Measurements from ENCODE around the gene ZFAND3. TPM values are rescaled to one million over a fixed set of nuclear protein-coding genes. Genes with fewer than 3 reads are reported as not detected.
A peak's percentile ranks its signal among the peaks of the same experiment; 100 is the strongest.

Gene ZFAND3
- total and polyA plus RNA-seq, 2 donors (not counting 1 experiment from before 2014, with no cell fraction given) = 13.5 to 58.3 TPM

DNA sequence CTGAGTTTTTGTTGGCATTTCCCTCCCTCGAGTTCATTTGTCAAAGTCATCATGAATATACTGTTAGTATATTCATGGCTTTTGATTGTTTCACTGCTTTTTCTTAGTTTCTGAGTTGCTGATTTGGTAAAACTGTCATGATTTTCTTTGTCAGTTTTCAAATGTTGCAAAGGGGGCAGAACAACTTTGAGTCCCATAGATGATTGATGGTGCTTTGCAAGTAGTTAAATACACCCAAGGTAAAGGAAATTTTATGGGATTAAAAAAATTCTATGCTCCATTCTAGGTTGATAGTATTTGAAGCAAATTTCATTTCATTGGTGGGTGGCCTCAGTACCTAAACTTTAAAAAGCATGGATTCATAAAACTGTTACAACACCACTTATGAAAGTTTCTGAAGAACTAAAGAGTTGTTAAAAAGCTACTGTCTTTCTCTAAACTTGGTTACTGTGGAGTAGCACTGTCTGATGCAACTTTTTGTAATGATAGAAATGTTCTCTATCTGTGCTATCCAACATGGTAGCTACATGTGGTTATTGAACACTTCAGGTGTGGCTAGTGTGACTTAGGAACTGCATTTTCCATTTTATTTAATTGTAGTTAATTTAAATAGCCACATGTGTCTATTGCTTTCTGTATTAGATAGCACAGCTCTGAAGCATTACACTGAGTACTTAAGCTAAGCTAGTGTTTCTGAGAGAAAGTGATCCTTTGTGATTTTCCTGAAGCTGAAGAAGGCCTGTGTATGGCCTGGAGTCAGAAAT lies 153.6 kb downstream of the ZFAND3 start:
- DNase-seq (no peak), ATAC-seq (ENCODE audit: low read depth) (no peak)
- Histone ChIP-seq H3K9ac (ENCODE audit: low read length) (no peak overlapping the region), H3K36me3 (replicated peaks in 1 of 2; ENCODE audit: control extremely low read depth in 1 of 2, control insufficient read depth in 1 of 2, extremely low read depth in 1 of 2, insufficient read depth in 2 of 2, low read length in 1 of 2) (peaks cover 0 to 3% of the 10 kb centered on the region in 2 experiments), H3K79me2 (ENCODE audit: control insufficient read depth, insufficient read depth, low read length) (peaks cover 77% of the 10 kb centered on the region), H4K20me1 (ENCODE audit: control insufficient read depth, insufficient read depth, low read length, poor library complexity, severe bottlenecking) (peaks cover 55% of the 10 kb centered on the region), H3K4me2 (replicated peaks; ENCODE audit: low read depth, low read length, poor library complexity, severe bottlenecking) (no peak overlapping the region), H3K9me3 (ENCODE audit: control extremely low read depth in 1 of 3, control insufficient read depth in 2 of 3, insufficient read depth in 1 of 3, low read length in 2 of 3) (peaks cover 5 to 27% (median 25%) of the 10 kb centered on the region in 3 donors), H3K4me3 (ENCODE audit: control extremely low read depth in 1 of 5, extremely low read depth in 1 of 5, insufficient read depth in 1 of 5, low read depth in 2 of 5, low read length in 4 of 5) (no peak overlapping the region), H3K27ac (ENCODE audit: low read length in 2 of 2) (peak overlapping the region in 1 of 2 donors; percentile 29), H3K4me1 (ENCODE audit: control insufficient read depth in 2 of 2, insufficient read depth in 2 of 2, low read length in 2 of 2) (peaks cover 0 to 15% of the 10 kb centered on the region in 2 donors), H3K27me3 (replicated peaks in 1 of 4; ENCODE audit: control extremely low read depth in 1 of 4, control insufficient read depth in 3 of 4, insufficient read depth in 4 of 4, low read length in 3 of 4) (no peaks in the 10 kb centered on the region), H2AFZ (ENCODE audit: insufficient read depth, low read depth, low read length, poor library complexity, severe bottlenecking) (no peak overlapping the region)
- TF ChIP-seq EZH2 (IDR thresholded peaks at IDR 0.05; ENCODE audit: borderline replicate concordance, insufficient read depth, low read depth, low read length, poor library complexity, severe bottlenecking) = no peak
- TF ChIP-seq, protein P1, sequence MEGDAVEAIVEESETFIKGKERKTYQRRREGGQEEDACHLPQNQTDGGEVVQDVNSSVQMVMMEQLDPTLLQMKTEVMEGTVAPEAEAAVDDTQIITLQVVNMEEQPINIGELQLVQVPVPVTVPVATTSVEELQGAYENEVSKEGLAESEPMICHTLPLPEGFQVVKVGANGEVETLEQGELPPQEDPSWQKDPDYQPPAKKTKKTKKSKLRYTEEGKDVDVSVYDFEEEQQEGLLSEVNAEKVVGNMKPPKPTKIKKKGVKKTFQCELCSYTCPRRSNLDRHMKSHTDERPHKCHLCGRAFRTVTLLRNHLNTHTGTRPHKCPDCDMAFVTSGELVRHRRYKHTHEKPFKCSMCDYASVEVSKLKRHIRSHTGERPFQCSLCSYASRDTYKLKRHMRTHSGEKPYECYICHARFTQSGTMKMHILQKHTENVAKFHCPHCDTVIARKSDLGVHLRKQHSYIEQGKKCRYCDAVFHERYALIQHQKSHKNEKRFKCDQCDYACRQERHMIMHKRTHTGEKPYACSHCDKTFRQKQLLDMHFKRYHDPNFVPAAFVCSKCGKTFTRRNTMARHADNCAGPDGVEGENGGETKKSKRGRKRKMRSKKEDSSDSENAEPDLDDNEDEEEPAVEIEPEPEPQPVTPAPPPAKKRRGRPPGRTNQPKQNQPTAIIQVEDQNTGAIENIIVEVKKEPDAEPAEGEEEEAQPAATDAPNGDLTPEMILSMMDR (IDR thresholded peaks at IDR 0.05) = no peak
- intact Hi-C loops (cut with micrococcal nuclease) = no loop called here
- Mint-ChIP-seq H3K9me3 (ENCODE audit: insufficient read depth) (peaks cover 3% of the 10 kb centered on the region), H3K27me3 (no peaks in the 10 kb centered on the region), H3K4me3 (no peak overlapping the region), H3K27ac (peak overlapping the region; percentile 67), H3K4me1 (peaks cover 41% of the 10 kb centered on the region)
- POLR2A ChIA-PET = no interaction called here
- WGBS (ENCODE audit: insufficient coverage) = no CpG with 5 or more reads among the region's 1 CpG
- CTCF ChIA-PET = interaction anchor here (0.9 kb wide), 1 partner anchor 10 kb away, joined by 4 read pairs; no protein-coding TSS in a partner anchor

DNA sequence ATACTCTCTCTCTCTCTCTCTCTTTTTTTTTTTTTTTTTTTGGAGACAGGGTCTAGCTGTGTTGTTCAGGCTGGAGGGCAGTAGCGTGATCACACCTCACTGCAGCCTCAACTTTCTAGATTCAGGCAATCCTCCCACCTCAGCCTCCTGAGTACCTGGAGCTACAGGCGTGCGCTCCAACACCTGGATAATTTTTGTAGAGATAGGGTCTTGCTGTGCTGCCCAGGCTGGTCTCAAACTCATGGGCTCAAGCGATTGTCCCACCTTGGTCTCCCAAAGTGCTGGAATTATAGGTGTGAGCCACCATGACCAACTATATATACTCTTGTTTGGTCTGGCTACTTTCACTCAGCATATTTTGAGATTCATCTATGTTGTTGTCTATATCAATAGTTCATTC lies 154.9 kb downstream of the ZFAND3 start:
- Histone ChIP-seq H3K9ac (ENCODE audit: low read length) (no peak overlapping the region), H3K9me3 (ENCODE audit: control extremely low read depth in 1 of 3, control insufficient read depth in 2 of 3, insufficient read depth in 1 of 3, low read length in 2 of 3) (peaks cover 5 to 27% (median 25%) of the 10 kb centered on the region in 3 donors), H3K4me1 (ENCODE audit: control insufficient read depth in 2 of 2, insufficient read depth in 2 of 2, low read length in 2 of 2) (peaks cover 0 to 21% of the 10 kb centered on the region in 2 donors), H4K20me1 (ENCODE audit: control insufficient read depth, insufficient read depth, low read length, poor library complexity, severe bottlenecking) (peaks cover 49% of the 10 kb centered on the region), H2AFZ (ENCODE audit: insufficient read depth, low read depth, low read length, poor library complexity, severe bottlenecking) (no peak overlapping the region), H3K4me3 (ENCODE audit: control extremely low read depth in 1 of 5, extremely low read depth in 1 of 5, insufficient read depth in 1 of 5, low read depth in 2 of 5, low read length in 4 of 5) (no peak overlapping the region), H3K27me3 (replicated peaks in 1 of 4; ENCODE audit: control extremely low read depth in 1 of 4, control insufficient read depth in 3 of 4, insufficient read depth in 4 of 4, low read length in 3 of 4) (no peaks in the 10 kb centered on the region), H3K27ac (ENCODE audit: low read length in 2 of 2) (no peak overlapping the region), H3K36me3 (replicated peaks in 1 of 2; ENCODE audit: control extremely low read depth in 1 of 2, control insufficient read depth in 1 of 2, extremely low read depth in 1 of 2, insufficient read depth in 2 of 2, low read length in 1 of 2) (peaks cover 0 to 3% of the 10 kb centered on the region in 2 experiments), H3K79me2 (ENCODE audit: control insufficient read depth, insufficient read depth, low read length) (peaks cover 77% of the 10 kb centered on the region), H3K4me2 (replicated peaks; ENCODE audit: low read depth, low read length, poor library complexity, severe bottlenecking) (no peak overlapping the region)
- ChIA-PET POLR2A (no interaction called here), CTCF (no interaction called here)
- intact Hi-C loops (cut with micrococcal nuclease) = no loop called here
- no CpG with 5 or more reads among the region's 4 CpGs for WGBS (ENCODE audit: insufficient coverage)
- no peaks in the 10 kb centered on the region for H3K27me3 Mint-ChIP-seq
- no peak overlapping the region for H3K4me3 Mint-ChIP-seq
- DNase-seq = no peak
- peaks cover 3% of the 10 kb centered on the region for H3K9me3 Mint-ChIP-seq (ENCODE audit: insufficient read depth)
- H3K27ac Mint-ChIP-seq = no peak overlapping the region
- no peak for TF ChIP-seq EZH2 (IDR thresholded peaks at IDR 0.05; ENCODE audit: borderline replicate concordance, insufficient read depth, low read depth, low read length, poor library complexity, severe bottlenecking)
- TF ChIP-seq, protein P1 (IDR thresholded peaks at IDR 0.05) = no peak
- H3K4me1 Mint-ChIP-seq = peaks cover 45% of the 10 kb centered on the region
- no peak for ATAC-seq (ENCODE audit: low read depth)
